NOMO-1 treated with dmso at 0.1 percent for 144 hours (cell line): ENCODE data around the gene SNTG2.

Experiments used
- DNase-seq: peaks from one replicate; lab custom pipeline; 2025; ENCODE audit not compliant: unreplicated experiment; lab: John Stamatoyannopoulos, UW

Gene SNTG2

DNA sequence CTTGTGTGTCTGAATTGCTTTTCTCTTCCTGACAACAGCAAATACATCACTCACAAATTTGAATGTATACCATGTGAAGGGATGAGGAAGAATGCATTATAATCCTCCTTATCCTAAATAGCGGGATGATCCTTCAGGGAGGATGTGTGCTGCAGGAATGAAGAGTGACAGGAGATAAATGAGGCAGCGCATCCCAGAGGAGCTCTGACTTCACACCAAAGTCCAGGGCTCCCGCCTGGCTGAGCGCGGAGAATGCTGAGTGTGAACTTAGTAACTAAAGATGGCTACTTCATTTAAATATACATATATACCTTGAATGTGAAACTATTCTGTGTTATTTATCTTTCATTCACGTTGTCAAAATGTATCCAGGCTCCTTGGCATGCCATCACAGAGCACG, 317.4 kb downstream of the SNTG2 start:
- DNase-seq = no peak

DNA sequence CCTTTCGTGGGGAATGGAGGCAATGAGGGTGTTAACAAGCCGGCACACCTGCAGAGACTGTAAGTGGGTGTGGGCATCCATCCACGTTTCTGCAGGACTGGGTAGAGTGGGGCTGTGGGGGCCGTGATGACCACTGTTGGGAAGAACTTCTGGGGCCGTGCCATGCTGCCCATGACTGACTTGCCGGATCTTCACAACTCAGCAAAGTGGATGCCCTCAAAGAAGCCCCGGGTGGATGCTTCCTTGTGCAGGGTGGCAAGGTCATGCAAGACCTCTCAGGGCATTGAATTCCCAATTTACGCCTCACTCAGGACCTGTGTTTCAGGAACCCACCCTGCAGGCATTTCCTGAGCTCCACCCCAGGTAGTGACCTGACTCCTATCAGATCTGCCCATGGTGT, 319.2 kb downstream of the SNTG2 start:
- no peak for DNase-seq

DNA sequence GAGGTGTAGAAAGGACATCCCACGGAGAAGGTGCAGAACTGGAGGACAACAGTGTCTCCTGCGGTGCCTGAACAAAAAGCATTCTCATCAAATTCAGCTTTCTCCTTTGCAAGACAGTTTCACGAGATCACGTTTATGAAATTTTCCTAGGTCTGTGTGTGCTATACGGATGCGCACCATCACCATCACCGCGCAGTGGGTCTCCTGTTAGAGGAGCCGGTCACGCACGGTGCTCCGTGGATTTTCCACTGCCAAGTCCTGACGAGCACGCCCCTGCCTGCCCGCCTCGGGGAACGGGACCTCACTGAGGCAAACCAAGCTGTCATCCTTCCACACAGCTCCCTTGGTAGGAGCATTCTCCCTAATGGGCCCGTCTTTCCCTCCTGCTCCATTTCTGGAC, 322.2 kb downstream of the SNTG2 start:
- no peak for DNase-seq

DNA sequence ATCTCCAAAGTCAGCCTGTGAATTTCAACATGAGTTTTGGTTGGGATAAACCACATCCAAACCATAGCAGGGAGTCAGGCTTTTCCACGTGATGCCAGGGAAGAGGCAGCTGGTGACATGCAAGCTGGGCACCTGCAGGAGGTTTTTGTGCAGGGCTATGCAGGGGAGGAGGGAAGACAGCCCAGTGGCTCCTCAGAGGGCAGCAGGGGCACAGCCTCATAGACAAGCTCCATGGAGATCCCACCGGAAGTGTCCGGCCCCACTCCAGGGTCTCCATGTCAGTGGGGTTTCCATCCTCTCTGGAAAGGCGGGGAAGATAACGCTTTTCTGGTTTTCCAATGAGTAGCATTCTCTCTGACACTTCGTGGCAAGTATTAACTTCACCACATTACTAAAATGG, 327.0 kb downstream of the SNTG2 start:
- no peak for DNase-seq

DNA sequence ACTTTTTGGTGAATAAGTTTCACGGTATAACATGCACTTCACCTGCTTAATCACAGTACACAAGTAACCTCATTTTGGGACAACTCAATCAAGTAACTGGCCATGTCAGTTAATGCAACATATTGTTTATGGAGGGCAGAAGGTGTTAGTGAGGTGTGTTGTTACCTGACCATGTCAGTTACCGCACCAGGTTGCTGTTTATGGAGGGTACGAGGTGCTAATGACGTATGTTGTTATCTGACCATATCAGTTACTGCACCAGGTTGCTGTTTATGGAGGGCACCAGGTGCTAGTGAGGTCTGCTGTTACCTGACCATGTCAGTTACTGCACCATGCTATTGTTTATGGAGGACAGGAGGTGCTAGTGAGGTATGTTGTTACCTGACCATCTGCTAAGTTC, 327.5 kb downstream of the SNTG2 start:
- DNase-seq = no peak

DNA sequence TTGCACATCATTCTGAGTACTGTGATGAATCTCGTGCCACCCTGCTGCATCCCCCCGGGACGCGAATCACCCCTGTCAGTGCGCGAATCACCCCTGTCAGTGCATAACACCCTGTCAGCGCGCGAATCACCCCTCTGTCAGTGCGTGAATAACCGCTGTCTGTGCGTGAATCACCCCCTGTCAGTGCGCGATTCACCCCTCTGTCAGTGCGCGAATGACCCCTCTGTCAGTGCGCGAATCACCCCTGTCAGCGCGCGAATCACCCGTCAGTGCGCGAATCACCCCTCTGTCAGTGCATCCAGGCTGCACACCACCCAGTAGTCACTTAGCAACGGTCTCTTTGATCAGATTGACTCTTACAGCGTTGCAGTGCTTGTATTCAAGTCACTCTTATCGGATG, 328.2 kb downstream of the SNTG2 start:
- no peak for DNase-seq

DNA sequence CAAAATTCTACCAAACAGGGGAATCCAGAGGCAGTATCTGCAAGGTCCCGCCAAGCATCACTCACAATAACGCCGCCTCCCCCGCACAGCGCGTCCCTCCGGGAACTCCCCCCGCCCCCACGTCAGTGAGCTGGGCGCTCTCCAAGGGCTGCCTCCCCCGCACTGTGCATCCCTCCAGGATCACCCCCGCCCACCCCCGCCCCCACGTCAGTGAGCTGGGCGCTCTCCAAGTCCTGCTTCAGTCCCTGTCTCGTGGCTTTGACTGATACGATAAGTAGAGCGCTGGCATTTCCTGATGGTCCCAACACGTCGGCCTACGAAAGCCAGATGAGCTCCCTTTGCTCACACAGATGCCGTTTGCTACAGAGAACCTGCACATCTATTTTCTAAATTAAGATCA, 331.9 kb downstream of the SNTG2 start:
- no peak for DNase-seq

DNA sequence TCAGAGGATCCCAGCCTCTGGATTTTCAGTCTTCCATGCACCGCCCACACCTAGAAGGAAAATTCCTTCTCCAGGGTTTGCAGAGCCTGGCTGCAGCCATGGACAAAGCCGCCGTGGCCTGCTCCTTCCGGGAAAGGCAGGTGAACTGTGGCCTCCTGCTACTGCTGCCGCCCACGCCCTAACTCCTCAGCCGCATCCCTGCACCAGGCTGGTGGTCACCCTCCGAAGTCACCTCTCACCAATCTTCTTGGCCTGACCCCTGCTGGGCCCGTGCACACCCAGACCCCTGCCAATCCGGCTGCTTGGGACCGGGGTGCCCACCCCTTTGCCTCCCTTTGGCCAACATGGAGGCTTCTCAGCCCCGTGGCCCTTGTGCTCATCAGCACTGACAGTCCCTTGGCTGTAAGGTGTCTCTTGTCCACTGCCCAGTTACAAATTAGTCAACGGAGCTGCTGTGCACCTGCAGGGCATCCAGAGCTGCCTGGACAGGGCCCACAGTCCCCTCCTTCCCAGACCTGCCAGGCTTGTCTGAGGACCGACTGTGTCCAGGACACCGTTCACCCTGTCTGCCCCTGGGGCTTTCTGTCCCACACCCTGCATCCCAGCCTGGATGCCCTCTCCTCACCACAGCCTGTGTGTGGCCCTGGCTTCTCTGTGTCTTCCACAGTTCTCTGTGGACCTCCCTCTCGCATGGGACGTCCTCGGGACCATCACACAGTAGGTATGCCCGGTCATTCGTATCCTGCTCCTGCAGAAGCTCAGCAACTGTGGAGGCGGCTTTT, 332.6 kb downstream of the SNTG2 start:
- no peak for DNase-seq

DNA sequence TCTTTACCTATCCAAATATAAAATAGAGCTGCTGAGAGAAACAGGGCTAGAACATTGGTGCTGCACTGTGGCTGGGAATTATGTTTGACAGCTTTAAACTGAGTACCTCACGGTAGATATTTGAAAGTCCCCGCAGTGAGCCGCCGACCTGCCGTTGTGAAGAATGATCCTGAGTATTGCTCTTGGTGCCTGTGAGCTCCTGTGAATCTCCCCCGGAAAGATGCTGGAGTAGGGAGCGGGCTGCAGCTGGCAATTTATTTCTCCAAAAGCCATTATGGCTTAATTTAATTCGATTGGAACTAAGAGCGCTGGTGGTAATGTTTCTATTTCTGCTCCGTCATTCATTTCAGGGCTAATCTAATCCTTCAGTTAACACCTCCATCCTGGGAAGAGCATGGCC, 333.2 kb downstream of the SNTG2 start:
- DNase-seq = no peak

DNA sequence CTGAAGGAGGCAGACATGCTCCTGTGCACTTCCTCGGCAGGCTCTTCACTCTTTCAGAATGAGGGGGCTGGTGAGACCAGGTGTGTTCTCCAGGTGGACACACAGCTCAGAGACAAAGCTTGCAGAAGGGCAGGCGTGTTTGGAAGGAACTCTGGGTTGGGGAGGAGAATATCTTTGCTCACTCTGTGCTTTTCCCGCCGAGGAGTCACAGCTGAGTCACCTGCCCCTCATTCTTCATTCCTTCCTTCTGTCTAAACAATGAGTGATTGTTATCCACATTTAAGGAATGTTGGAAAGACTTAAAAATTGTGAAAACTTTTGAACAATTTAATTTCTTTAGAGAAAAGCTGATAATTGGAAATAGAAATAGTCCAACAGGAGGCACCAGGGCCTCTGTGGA, 336.3 kb downstream of the SNTG2 start:
- no peak for DNase-seq

DNA sequence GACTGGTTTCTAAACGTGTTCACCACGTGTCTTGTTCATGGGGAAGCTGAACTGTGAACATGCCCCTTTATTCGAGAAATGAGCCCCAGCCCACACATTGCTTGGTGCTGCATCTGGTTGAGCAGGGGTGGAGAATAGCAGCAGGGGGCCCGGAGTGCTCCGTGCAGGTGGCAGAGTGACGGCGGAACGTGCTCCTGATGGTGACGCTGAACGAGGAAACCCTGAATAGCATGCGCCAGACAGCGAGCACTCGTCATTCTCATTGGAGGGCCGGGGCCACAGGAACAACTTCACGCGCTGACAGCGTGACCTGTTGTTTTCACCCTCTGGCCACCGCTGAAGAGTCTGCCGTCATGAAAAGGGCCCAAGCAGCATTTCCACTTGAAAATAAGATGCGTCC, 336.8 kb downstream of the SNTG2 start:
- no peak for DNase-seq

DNA sequence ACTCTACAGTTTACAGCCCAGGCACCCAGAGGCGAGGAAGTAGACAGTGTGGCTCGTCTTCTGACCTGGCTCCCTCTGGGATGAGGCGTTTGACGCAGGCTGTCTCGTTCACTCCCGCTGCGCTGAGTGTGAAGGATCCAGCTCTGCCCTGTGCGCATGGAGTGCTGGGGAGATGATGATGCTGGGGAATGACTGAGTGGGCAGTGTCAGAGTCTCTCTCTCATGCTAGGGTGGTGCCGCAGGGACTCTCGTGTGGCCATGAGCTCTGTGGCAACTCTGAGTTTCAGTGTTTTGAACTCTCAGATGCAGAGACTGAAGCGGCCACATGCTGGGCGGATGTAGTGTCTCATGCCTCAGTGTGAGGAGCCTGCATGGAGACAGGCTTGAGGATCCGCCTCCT, 344.3 kb downstream of the SNTG2 start:
- DNase-seq = no peak

DNA sequence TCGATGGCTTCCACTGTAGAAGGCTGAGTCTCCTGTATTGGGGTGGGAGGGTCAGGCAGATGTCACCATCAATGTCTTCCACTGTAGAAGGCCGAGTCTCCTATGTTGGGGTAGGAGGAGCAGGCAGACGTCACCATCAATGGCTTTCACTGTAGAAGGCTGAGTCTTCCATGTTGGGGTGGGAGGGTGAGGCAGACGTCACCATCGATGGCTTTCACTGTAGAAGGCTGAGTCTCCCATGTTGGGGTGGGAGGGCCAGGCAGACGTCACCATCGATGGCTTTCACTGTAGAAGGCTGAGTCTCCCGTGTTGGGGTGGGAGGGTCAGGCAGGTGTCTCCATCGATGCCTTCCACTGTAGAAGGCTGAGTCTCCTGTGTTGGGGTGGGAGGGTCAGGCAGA, 345.1 kb downstream of the SNTG2 start:
- DNase-seq = no peak

DNA sequence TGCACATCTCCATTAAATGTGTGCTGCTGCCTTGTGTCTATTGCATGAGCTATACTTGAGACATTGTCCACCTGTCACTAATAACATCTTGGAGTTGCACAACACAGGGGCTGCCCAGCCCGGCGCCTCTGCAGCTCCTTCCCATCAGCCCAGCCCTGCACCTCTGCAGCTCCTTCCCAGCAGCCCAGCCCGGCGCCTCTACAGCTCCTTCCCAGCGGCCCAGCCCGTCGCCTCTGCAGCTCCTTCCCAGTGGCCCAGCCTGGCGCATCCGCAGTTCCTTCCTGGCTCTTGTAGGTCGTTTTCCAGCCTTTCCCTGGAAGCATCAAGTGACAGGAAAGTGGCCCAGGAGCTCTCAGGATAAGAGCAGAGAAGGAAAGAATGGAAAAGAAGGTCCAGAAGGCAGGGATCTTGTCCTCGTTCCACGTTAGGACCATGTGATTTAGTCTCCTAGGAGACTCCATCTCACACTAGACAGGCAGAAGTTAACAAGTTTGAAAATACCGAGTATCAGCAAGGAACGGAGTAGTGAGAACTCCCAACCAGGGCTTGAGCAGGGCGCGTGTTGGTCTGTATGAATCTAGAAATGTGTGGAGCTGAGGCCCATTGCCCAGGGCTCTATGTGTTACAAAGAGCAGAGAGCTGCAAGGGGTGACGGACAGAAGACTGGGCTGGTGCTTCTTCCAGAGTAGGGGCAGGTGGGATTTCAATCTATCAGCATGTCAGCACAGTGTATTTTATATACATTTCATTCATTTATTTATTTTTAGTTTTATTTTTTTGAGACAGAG, 346.9 kb downstream of the SNTG2 start:
- DNase-seq = no peak

DNA sequence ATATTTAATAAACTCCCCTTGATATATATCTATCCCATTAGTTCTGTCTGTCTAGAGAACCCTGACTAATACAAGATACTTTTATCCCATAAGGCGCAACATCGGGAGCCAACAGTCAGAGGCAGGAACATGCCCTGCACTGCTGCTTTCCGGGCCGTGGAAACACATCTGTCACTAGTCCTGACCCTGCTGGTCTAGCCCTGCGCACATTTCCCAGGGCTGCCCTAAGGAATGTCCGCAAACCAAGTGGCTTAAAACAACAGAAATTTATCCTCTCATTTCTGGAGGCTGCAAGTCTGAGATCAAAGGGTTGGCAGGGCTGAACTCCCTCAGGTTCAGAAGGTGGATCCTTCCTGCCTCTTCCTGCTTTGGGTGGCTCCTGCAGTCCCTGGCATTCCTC, 348.4 kb downstream of the SNTG2 start:
- no peak for DNase-seq

DNA sequence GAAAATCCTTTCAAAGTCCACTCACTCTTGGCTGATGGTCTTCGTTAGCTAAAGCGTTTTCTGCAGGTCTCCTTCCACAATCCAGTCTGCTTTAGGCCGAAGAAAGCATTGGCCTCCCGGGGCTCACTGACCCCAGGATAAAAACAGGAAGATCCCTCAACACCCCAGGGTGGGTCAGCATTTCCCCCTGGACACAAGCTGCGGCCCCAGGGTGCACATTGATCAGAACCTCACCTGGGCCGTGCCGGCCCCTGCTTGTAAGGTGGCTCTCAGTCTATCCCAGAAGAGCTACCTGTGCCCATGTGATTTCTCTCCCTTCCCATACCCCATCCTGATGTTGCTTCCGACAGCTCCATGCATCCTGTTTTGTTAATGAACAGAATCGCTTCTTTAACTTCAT, 349.6 kb downstream of the SNTG2 start:
- DNase-seq = no peak

DNA sequence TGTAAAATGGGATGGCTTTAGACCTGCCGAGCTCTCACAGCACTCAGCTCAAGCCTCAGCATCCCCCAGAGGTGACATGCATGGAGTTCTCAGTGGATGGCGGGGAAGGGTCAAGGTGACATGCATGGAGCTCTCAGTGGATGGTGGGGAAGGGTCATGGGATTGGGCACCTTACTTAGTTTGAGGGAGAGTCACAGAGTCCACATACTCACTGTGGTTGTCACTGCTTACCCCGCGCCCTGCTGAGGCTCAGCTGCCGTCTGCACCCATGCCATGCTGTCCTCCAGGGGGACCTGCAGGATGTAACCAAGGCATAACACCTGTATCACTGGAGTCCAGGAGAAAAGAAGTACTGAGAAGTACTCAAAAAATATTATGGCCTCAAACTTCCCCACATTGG, 350.4 kb downstream of the SNTG2 start:
- no peak for DNase-seq

DNA sequence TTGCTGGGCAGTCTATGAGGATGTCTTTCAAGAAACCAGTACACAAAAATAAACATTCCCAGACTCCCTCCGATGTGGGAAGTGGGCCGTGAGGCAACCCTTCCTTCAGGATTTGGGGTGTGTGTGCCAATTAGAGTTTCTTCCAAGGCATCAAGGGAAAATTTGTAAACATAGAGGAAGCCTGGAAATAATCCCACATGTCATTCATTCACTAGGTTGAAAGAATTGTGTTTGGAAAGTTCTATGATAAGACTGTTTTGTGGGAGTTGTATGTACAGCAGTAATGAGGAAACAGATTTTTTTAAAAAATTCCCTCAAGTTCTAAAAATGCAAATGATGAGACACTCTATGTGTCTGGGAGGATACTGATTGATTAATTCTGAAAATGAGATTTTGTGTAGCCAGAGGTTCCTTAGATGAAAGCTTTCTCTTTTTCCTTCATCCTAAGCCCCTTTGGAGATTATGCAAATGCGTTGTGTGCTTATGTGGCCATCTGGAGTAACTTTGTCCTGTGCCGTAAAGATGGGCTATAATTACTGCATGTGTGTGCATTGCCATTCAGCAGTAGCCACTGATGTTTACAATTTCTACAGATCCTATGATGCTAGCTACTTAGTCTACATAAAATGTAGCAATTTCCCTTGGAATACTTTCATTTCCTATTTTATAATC, 354.8 kb downstream of the SNTG2 start:
- DNase-seq = no peak

DNA sequence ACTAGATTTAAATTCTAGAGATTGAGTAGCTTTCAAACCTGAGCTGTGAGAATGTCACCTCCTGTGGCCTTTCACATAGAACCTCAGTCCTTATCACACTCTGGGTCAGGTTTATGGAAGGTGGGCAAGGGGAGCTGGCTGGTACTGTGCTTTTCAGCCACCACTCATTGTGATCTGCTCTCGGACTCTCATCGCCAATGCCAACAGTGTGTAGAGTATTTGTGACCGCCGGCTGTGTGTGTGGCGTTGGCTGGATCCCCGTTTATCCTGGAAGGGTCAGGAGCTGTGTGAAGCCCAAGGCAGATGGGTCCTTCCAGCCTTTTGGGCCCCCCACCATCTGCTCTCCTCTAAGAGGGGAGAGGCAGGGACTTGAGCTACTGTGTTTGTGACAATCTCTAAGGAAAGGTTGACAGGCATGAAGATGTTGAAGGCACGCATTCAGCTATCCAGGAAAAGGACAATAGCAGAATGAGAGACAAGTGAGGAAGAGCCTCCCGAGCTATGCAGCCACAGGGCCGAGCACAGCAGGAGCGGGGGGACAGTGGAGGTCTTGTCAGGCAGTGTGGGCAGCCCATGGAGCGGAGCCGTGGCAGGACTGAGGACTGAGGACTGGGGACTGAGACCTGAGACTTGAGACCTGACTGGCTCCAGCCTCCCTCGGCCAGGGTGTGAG, 355.5 kb downstream of the SNTG2 start:
- no peak for DNase-seq

DNA sequence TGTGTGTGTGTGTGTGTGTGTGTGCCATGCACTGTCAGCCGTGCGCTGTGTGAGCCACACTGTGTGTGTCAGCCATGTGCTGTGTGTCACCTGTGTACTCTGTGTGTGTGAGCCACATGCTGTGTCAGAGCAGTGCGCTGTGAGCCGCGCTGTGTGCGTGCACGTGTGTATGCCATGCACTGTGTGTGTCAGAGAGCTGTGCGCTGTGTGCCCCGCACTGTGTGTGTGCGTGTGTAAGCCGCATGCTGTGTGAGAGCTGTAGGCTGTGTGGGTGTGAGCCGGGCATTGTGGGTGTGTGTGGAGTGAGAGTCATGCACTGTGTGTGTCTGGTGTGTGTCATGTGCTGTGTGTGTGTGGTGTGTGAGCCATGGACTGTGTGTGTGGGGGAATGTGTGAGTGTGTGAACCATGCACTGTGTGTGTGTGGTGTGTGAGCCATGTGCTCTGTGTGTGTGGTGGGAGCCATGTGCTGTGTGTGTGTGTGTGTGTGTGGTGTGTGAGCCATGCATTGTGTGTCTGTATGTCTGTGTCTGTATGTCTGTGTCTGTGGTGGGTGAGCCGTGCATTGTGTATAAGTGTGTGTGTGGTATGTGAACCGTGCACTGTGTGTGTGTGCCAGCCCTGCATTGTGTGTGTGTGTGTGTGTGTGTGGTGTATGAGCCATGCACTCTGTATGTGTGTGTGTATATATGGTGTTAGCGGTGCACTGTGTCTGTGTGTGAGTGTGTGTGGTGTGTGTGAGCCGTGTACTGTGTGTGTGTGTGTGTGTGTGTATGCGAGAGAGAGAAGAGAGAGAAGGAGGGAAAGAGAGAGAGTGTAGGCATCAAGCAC, 356.3 kb downstream of the SNTG2 start:
- no peak for DNase-seq

DNA sequence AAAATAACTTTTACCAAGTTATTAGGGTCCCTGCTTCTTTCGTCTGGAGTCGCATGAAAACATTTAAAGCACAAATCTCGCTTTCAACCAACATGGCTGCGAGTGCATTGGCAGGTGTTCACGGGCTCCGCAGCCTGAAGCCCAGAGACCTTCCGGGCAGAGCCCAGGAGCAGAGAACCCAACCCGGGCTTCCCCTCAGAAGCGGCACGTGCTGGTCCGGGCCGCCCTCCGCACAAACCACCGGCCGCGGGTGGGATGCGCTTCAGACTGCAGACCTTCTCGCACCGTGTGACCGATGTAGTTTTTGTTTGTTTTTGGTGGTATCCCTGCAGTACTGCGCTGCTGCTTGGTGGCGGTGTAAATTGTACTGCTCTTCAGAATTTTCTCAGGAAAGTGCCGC, 357.0 kb downstream of the SNTG2 start:
- DNase-seq = no peak
